KG1 (cell line): ENCODE results near the gene SLC13A5.
"Not testable (repeated sequence)": the region's sequence is repeated elsewhere in the genome, so short reads cannot be mapped to it uniquely, and the experiment has no call there.

Source experiments
- DNase-seq: peaks from one replicate; lab custom pipeline; 2025; lab: John Stamatoyannopoulos, UW

SLC13A5 gene

GRCh38 chr17:6684460-6684783 is 28.7 kb downstream of the SLC13A5 start:
- no peak for DNase-seq

- DNase-seq: no peak
These were observed 29.3 kb downstream of the SLC13A5 start for GRCh38 chr17:6683730-6684459.

DNA sequence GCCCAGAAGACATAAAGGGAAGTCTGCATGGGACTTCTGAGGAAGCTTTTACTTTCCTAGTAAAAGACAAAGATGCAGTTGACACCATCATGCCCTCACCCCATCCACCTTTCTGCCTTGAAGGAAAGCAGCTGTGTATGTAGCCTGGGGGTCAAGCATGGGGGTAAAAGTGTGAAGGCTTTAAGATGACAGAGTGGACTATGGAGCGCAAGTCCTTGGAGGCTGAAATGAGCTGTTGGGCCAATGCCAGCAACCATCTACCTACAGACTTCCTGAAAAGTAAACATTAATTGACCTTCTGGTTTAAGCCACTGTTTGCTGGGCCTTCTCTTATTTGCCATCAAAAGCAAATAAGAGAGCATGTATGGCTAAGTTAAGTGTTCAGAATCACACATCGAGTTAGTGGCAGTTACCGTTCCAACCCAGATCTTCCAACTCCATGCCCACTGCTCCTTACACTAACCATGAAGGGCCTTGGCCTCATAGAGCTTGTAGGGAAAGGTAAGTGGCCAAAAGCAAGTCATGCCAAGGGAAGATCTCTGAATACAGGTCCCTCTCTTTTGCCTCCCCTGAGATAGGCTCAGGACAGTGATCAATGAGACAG is 30.0 kb downstream of the SLC13A5 start:
- no peak for DNase-seq

- DNase-seq: no peak
These were observed 30.8 kb downstream of the SLC13A5 start for GRCh38 chr17:6682339-6682738.

DNA sequence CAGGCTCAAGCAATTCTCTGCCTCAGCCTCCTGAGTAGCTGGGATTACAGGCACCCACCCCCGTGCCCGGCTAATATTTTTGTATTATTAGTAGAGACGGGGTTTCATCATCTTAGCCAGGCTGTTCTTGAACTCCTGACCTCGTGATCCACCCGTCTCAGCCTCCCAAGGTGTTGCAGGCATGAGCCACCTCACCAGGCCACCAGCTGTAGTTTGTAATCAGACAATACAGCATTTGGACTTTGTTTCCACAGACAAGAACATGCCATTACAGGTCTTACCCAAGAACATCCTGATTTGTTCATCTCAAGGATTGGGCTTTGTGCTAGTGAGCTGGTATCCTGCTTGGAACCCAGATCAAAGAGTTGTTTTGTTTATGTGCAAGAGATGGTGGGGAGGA is 31.5 kb downstream of the SLC13A5 start:
- no peak for DNase-seq

DNA sequence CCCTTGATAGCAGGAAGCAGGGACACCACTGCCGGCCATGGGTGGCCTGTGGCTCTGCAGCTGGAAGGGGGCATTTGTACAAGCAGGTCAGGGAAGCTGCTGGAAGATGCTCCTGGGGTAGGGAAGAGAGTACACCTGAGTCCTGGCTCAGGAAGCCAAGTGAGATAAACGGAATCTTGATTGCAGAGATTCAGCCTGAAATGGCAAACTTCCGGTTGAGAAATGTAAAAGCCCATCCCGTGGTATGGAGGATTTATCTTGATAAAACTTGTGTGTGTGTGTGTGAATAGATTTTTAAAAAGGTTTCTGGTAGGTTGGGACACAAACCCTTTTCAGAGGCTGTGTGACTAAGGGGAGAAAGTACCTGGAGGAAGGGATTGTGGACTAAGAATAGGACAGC is 32.0 kb downstream of the SLC13A5 start:
- DNase-seq: no peak

DNA sequence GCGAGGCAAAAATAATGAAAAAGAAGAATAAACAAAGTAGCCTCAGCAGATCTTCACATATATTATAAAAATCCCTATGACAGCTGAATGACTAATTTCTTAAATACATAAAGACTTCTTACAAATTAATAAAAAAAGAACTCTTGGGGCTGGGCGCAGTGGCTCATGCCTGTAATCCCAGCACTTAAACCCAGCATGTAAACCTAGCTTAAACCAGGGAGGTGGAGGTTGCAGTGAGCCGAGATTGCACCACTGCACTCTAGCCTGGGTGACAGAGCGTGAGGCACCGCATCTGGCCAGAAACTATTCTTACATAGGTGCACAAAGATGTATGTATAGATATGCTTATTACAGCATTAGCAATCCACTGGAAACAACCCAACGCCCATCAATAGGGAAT is 33.9 kb downstream of the SLC13A5 start:
- DNase-seq: no peak

DNA sequence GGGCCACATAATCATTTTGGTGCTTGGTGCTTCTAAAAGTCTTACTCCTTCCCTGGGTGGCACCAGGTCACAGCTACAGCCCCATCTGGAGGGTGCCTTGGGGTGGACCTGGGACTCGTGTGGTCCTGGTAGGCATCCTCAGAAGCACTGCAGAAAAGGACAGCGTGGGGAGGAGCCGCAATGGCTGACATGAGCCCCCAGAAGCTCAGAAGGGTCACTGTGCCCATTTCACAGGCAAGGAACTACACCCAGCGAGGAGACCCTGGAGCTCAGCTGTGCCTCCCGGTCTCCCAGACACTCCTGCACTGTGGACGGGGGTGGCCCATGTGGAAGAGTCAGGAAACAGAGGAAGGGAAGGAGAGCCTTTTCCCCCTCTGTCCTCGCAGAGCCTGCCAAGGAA is 35.2 kb downstream of the SLC13A5 start:
- no peak for DNase-seq

DNA sequence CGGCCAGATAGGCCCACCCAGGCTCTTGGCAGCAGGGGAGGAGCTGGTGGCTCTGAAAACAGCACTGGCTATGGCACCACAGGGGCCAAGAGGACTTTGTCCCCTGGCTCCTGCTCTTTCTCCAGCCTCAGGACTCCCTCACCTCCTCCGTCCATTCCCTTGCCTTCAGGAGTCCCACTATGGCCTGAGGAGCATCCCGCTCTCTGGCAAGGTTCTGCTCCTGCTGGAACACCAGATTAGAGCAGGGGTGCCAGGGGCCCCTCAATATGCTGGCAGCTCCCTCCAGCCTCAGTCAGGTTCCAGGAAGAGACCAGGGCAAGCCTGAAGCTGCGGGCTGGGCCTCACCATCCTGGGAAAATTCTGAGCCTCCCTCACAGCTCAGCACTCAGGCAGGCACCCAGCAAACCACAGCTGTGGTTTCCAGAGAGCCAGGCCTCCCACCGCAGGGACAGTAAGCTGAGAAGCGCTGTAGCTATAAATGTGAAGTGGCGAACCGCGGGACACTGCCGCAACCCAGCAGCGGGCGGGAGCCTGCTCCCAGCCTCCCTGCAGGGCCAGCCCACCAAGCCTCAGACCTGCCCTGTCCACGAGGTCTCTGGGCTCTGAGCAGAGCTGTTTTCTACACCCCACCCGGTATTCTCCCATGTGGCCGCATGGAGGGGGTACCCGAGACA is 35.9 kb downstream of the SLC13A5 start:
- DNase-seq: no peak

DNA sequence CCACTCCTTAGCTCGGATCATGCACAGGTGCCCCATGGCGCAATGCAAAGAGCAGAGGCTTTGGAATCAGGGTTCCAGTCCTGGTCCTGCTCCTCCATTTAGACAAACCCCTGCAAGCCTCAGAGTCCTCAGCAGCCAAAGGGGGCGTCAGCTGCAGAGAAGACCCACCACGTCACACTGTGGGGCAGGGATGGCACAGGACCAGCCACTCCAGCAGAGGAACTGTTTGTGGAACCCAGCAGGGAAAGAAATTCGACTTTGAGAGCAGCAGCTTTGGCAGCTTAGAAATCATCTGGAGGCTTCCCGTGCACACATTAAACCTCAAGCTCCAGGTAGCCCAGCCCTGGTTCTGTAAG is 36.4 kb downstream of the SLC13A5 start:
- DNase-seq: no peak

- no peak for DNase-seq
These were observed 37.9 kb downstream of the SLC13A5 start for GRCh38 chr17:6675201-6675825.

GRCh38 chr17:6674586-6674985 is 38.6 kb downstream of the SLC13A5 start:
- DNase-seq: no peak

DNA sequence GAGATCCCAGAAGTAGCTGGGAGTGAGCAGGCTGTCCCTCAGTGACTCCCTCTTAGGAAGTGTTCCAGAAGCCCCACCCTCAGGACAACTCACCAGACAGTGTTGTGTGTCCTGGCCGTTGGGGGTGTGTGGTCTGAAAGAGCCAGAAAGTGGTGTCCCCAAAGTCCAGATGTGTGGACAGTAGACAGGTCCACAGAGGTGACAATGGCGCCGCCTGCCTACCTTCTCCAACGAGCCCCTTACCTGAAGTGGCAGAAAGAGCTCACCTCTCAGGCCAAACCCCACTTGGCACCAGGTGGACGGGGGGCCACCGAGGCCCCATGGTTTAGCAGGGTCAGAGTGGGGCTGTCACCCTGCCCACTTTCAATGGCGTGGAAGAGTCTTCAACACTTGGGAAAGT is 41.7 kb downstream of the SLC13A5 start:
- no peak for DNase-seq

DNA sequence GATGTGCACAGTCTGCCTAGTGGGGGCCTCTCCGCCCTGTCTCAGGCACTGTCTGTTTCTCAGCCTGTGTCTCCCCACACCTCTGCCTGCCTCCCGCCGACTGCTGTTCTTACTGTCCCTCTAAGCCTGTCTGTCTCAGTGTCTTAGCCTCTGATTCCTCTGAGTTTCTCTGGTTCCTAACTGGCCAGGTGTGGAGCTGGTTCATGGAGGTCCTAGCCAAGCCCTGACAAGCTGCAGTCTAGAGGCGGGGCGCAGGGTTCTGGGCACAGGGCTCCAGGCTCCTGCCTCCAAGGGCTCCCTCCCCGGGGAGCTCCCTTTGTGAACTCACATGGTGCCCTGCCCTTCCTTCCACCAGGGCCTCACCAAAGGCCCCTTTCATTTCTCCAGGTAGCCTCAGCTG is 42.2 kb downstream of the SLC13A5 start:
- no peak for DNase-seq

DNA sequence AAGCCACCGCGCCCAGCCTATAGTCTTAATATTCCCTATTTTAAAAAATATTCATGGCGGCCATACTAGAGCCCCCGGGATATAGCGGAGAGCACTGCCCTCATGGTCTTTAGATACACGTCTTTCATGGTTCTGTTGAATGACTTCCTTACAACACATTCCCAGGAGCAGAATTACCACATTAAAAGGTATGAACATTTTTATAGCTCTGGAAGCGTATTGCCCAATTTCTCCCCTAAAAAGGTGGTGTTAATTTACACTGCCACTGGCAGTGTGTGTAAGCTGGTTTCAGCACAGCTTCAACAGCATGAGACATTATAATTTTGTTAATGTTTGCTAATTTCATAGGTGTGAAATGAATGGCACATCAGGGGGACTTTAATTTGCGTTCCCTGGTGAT is 42.6 kb downstream of the SLC13A5 start:
- no peak for DNase-seq

DNA sequence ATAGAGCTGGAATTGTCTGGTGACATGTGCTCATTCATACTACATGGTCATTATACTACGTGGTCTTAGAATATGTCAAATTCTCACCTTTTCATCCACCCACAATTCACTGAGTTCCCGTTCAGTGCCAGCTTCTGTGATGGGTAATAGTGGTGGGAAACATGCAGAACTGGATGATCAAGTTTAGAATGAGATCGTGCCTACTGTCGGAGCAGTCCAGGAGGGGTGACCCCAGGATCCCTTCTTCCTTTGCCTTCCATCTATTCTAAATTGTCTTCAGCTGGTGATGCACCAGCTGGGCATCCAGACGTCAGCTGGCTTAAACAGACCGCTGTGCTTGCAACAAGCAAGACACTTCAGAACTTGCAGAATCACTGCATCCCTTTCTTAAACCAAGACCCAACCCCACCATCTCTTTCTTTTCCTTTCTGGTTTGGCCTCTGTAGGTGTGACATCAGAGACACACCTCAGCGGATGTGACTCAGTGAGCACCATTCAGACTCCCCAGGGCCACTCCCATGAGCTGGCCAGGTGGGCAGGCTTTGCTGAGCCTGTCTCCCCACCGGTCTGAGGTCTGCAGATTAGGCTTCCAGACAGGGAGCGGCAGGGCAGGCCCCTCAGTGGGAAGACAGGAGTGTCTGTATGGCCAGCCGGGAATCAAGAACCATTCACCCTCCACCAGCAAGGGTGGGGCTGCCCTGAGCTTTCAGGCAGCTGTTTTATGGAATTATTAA is 43.5 kb downstream of the SLC13A5 start:
- no peak for DNase-seq

- DNase-seq: no peak
These were observed 44.3 kb downstream of the SLC13A5 start for GRCh38 chr17:6668727-6669425.

- DNase-seq: no peak
These were observed 45.0 kb downstream of the SLC13A5 start for GRCh38 chr17:6668219-6668618.

DNA sequence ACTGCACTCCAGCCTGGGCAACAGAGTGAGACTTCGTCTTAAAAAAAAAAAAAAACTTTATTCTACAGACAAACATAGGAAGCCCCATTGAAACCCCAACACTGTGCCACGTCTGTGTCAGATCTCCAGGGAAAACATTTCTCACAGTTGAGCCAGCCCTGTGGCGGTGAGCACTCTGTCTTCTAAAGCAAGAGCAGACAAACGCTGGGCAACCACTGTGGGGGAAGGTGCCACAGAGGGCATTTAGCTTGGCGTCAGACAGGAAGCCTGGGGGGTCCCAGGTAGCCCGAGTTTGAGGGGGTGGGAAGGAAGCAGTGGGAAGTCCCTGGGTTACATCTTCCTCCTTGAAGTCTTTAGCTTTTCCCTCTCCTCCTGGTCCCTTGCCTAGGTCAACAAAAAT is 45.7 kb downstream of the SLC13A5 start:
- DNase-seq: no peak

DNA sequence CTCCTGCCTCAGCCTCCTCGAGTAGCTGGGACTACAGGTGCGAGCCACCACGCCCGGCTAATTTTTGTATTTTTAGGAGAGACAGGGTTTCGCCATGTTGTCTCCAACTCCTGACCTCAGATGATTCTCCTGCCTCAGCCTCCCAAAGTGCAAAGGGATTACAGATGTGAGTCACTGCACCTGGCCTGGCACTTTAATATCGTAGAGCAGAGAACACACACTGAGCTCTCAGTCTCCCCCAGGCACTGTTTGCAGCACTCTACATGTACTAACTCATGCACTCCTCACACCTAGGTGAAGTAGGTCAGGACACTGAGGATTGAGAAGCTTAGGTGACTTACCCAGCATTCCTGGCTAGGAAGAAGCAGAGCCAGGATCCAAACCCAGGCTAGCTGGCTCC is 46.6 kb downstream of the SLC13A5 start:
- DNase-seq: no peak

DNA sequence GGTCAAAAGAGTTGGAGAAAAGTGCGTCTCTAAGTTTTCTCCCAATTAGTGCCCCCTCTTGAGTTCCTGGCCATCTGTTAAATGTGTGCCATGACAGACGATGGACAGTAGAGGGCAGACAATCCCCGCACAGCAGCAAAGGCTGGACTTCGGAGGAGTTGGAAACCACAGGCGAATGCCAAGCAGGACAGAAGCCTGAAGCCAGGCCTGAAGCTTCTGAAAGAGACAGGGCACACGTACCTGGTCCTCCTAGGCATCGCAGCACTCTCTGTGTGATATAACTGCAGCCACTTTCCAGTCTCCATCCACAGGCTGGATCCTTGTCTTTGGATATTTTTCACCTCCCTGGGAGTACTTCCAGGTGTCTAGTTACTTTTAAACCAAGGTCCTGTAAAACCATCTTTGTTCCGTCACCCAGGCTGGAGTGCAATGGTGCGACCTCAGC is 47.1 kb downstream of the SLC13A5 start:
- no peak for DNase-seq

GRCh38 chr17:6663200-6663599 is 50.0 kb downstream of the SLC13A5 start:
- not testable (repeated sequence) for DNase-seq
